B cell (primary cell): ENCODE measurements around the gene RREB1. TPM values are rescaled to one million over a fixed set of nuclear protein-coding genes. Genes with fewer than 3 reads are reported as not detected.

Source experiments
- ATAC-seq: fragments of 200-7000 bp; cut with Tn5 transposase; one replicate; pipeline ENCODE4 v1.10.0; 2021; ENCODE audit warnings: low read depth, mild to moderate bottlenecking, moderate number of reproducible peaks, moderate library complexity
- CTCF ChIA-PET: fragments of 350-600 bp; sonication (Branson Sonifier 250); formaldehyde crosslinking; loops from one replicate; lab custom pipeline; 2021; ENCODE audit warnings: antibody characterized with exemption, inconsistent platforms; lab: Charles Lee
- POLR2A ChIA-PET: fragments of 350-600 bp; sonication (Branson Sonifier 250); formaldehyde crosslinking; loops from one replicate; lab custom pipeline; 2021; ENCODE audit warnings: antibody characterized with exemption; lab: Charles Lee
- DNase-seq: peaks from one replicate; pipeline ENCODE4 v3.0.0; 2013
- H2AFZ ChIP-seq: 2 replicates; pipeline ENCODE4 v1.6.1; 2012; ENCODE audit warnings: mild to moderate bottlenecking, low read depth, low read length; ENCODE audit not compliant: insufficient read depth, poor library complexity, severe bottlenecking
- H3K27ac ChIP-seq, 2 donors: 1 replicate in 1 of 2; 2 replicates in 1 of 2; pipeline ENCODE4 v1.5.1; 2012 to 2013; ENCODE audit warnings: low read length in 2 of 2, mild to moderate bottlenecking in 2 of 2, moderate library complexity in 1 of 2
- H3K27me3 ChIP-seq, 4 experiments: fragments of 200-600 bp in 1 of 4; sonication (generic) in 1 of 4; replicated peaks in 1 of 4; 1 replicate in 2 of 4; 2 replicates in 2 of 4; pipeline versions ENCODE4 v1.6.1 to v1.7.0; 2013 to 2016; ENCODE audit warnings: low read length in 3 of 4, mild to moderate bottlenecking in 2 of 4, mixed read lengths in 1 of 4, moderate library complexity in 1 of 4; ENCODE audit not compliant: insufficient read depth in 4 of 4, control insufficient read depth in 3 of 4; ENCODE audit errors: control extremely low read depth in 1 of 4
- H3K36me3 ChIP-seq, 2 experiments: replicated peaks in 1 of 2; 1 replicate in 1 of 2; 2 replicates in 1 of 2; pipeline versions ENCODE4 v1.6.1 to v1.7.1; 2013; ENCODE audit warnings: low read length in 1 of 2; ENCODE audit not compliant: insufficient read depth in 2 of 2, control insufficient read depth in 1 of 2; ENCODE audit errors: control extremely low read depth in 1 of 2, extremely low read depth in 1 of 2
- H3K4me1 ChIP-seq, 2 donors: fragments of 200-600 bp in 1 of 2; sonication (generic) in 1 of 2; 1 replicate in 1 of 2; 2 replicates in 1 of 2; pipeline versions ENCODE4 v1.5.1 to v1.6.1; 2013 to 2017; ENCODE audit warnings: low read length in 2 of 2; ENCODE audit not compliant: control insufficient read depth in 2 of 2, insufficient read depth in 2 of 2
- H3K4me2 ChIP-seq: replicated peaks from 2 replicates; pipeline ENCODE3; 2012; ENCODE audit warnings: mild to moderate bottlenecking, low read depth, low read length; ENCODE audit not compliant: poor library complexity, severe bottlenecking
- H3K4me3 ChIP-seq, 5 experiments: fragments of 200-600 bp in 1 of 5; sonication (generic) in 1 of 5; 1 replicate in 3 of 5; 2 replicates in 2 of 5; pipeline versions ENCODE4 v1.5.1 to v1.7.0; 2011 to 2016; ENCODE audit warnings: low read length in 4 of 5, mild to moderate bottlenecking in 4 of 5, low read depth in 2 of 5, control low read depth in 1 of 5, moderate library complexity in 1 of 5; ENCODE audit not compliant: insufficient read depth in 1 of 5; ENCODE audit errors: control extremely low read depth in 1 of 5, extremely low read depth in 1 of 5
- H3K79me2 ChIP-seq: fragments of 200-600 bp; sonication (generic); one replicate; pipeline ENCODE4 v1.6.0; 2016; ENCODE audit warnings: low read length; ENCODE audit not compliant: control insufficient read depth, insufficient read depth
- H3K9ac ChIP-seq: fragments of 200-600 bp; sonication (generic); 2 replicates; pipeline ENCODE4 v1.6.1; 2017; ENCODE audit warnings: mild to moderate bottlenecking, low read length, moderate library complexity
- H3K9me3 ChIP-seq, 3 donors: one replicate each; pipeline versions ENCODE4 v1.6.1 to v1.7.1; 2013; ENCODE audit warnings: low read length in 2 of 3; ENCODE audit not compliant: control insufficient read depth in 2 of 3, insufficient read depth in 1 of 3; ENCODE audit errors: control extremely low read depth in 1 of 3
- H4K20me1 ChIP-seq: 2 replicates; pipeline ENCODE4 v1.6.0; 2012; ENCODE audit warnings: mild to moderate bottlenecking, low read length; ENCODE audit not compliant: insufficient read depth, control insufficient read depth, poor library complexity, severe bottlenecking
- H3K27ac Mint-ChIP-seq: one replicate; pipeline ENCODE4 v1.8.0; 2021; ENCODE audit warnings: mixed read lengths
- H3K27me3 Mint-ChIP-seq: one replicate; pipeline ENCODE4 v1.8.0; 2021; ENCODE audit warnings: mixed read lengths
- H3K4me1 Mint-ChIP-seq: one replicate; pipeline ENCODE4 v1.8.0; 2021; ENCODE audit warnings: mixed read lengths
- H3K4me3 Mint-ChIP-seq: one replicate; pipeline ENCODE4 v1.8.0; 2021; ENCODE audit warnings: mixed read lengths
- H3K9me3 Mint-ChIP-seq: one replicate; pipeline ENCODE4 v1.8.0; 2022; ENCODE audit warnings: mixed read lengths; ENCODE audit not compliant: insufficient read depth
- EZH2 ChIP-seq: IDR thresholded peaks from 2 replicates; pipeline ENCODE4 v1.6.1; 2012; ENCODE audit warnings: borderline replicate concordance, low read depth, mild to moderate bottlenecking, moderate library complexity, low read length; ENCODE audit not compliant: insufficient read depth, poor library complexity, severe bottlenecking
- WGBS: methylation state at CpG from one replicate; pipeline ENCODE4 v1.1.5; 2013; ENCODE audit warnings: missing lambda C conversion rate; ENCODE audit not compliant: insufficient coverage; 5-methylcytosine and 5-hydroxymethylcytosine counted together
- intact Hi-C: fragments of 100-400 bp; cut with micrococcal nuclease; formaldehyde crosslinking; loops from one replicate; pipeline ENCODE4 v1.10.0; 2022
- polyA plus RNA-seq: library from polyadenylated mRNA; depleted of rRNA; stranded (reverse); fragments of >200 nt; gene quantifications from 2 replicates; pipeline ENCODE4 v1.2.3, GENCODE V29; 2012
- total RNA-seq, 2 donors: library from RNA; stranded (reverse); fragments of 120-200 nt in 1 of 2; gene quantifications; 1 replicate in 1 of 2; 2 replicates in 1 of 2; pipeline versions ENCODE4 v1.2.3 to v1.2.4, GENCODE V29; 2013 to 2022
- TF ChIP-seq, protein P1 (sequence below): fragments of 200-600 bp; IDR thresholded peaks from one replicate; pipeline ENCODE4 v1.8.0; 2022; ENCODE audit warnings: antibody characterized with exemption, mild to moderate bottlenecking

Gene RREB1
- total and polyA plus RNA-seq, 2 donors (not counting 1 experiment from before 2014, with no cell fraction given) = 10.4 to 58.6 TPM

DNA sequence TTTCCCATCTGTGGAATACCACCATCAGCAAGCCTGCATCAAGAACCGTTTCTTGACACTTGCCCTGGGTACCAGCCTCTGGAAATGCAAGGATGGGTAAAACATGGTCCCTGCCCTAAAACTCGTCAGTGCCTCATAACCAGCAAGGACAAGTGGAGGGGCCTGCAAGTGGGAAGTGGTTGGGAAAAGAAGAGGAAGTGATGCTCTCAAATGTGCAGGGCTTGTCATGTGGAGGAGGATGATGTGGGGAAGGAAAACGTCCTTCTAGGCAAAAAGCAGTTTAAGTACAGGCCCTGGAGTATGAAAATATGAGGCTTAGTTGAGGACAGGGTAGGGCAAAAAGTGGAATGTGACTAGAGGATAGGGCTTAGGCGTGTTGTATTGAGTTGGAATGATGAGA is 19.0 kb downstream of the RREB1 start:
- Histone ChIP-seq H3K4me2 (peak overlapping the region; percentile 31), H2AFZ (no peak overlapping the region), H3K4me1 (peaks cover 40 to 41% of the 10 kb centered on the region in 2 donors), H3K9ac (no peak overlapping the region), H3K9me3 (no peaks in the 10 kb centered on the region), H3K27ac (peak overlapping the region in 1 of 2 donors; percentile 9), H3K79me2 (peaks cover 99% of the 10 kb centered on the region), H3K36me3 (peaks cover 0 to 15% of the 10 kb centered on the region in 2 experiments), H3K27me3 (no peaks in the 10 kb centered on the region), H3K4me3 (no peak overlapping the region), H4K20me1 (peaks cover 90% of the 10 kb centered on the region)
- Mint-ChIP-seq H3K9me3 (no peaks in the 10 kb centered on the region), H3K27me3 (no peaks in the 10 kb centered on the region), H3K4me3 (no peak overlapping the region), H3K4me1 (peaks cover 75% of the 10 kb centered on the region), H3K27ac (no peak overlapping the region)
- WGBS = 56% methylated on average over 4 of the region's 4 CpGs
- intact Hi-C loops = no loop called here
- no peak for ATAC-seq
- TF ChIP-seq EZH2 = no peak
- TF ChIP-seq, protein P1, sequence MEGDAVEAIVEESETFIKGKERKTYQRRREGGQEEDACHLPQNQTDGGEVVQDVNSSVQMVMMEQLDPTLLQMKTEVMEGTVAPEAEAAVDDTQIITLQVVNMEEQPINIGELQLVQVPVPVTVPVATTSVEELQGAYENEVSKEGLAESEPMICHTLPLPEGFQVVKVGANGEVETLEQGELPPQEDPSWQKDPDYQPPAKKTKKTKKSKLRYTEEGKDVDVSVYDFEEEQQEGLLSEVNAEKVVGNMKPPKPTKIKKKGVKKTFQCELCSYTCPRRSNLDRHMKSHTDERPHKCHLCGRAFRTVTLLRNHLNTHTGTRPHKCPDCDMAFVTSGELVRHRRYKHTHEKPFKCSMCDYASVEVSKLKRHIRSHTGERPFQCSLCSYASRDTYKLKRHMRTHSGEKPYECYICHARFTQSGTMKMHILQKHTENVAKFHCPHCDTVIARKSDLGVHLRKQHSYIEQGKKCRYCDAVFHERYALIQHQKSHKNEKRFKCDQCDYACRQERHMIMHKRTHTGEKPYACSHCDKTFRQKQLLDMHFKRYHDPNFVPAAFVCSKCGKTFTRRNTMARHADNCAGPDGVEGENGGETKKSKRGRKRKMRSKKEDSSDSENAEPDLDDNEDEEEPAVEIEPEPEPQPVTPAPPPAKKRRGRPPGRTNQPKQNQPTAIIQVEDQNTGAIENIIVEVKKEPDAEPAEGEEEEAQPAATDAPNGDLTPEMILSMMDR = no peak
- ChIA-PET POLR2A (no interaction called here), CTCF (no interaction called here)
- DNase-seq = no peak

GRCh38 chr6:7127680-7128079 is 19.9 kb downstream of the RREB1 start:
- Histone ChIP-seq H3K36me3 (peaks cover 0 to 10% of the 10 kb centered on the region in 2 experiments), H2AFZ (no peak overlapping the region), H3K9me3 (no peaks in the 10 kb centered on the region), H3K9ac (no peak overlapping the region), H3K4me2 (no peak overlapping the region), H3K27ac (no peak overlapping the region), H3K79me2 (peaks cover 99% of the 10 kb centered on the region), H4K20me1 (peaks cover 87% of the 10 kb centered on the region), H3K4me3 (no peak overlapping the region), H3K4me1 (peaks cover 40 to 43% of the 10 kb centered on the region in 2 donors), H3K27me3 (no peaks in the 10 kb centered on the region)
- ChIA-PET CTCF (no interaction called here), POLR2A (interaction anchor here (1.0 kb wide), 2 partner anchors 10 to 19 kb away, joined by 3 read pairs; no protein-coding TSS in a partner anchor)
- no peak for DNase-seq
- 95% methylated on average over 3 of the region's 5 CpGs for WGBS
- Mint-ChIP-seq H3K27ac (peak overlapping the region; percentile 33), H3K27me3 (no peaks in the 10 kb centered on the region), H3K4me1 (peaks cover 76% of the 10 kb centered on the region), H3K4me3 (no peak overlapping the region), H3K9me3 (no peaks in the 10 kb centered on the region)
- ATAC-seq = no peak
- TF ChIP-seq, protein P1 = no peak
- TF ChIP-seq EZH2 = no peak
- intact Hi-C loops = no loop called here
